HS-5 (cell line): Measurements from ENCODE around the gene KDM4B.

Experiments
- DNase-seq: peaks from one replicate; pipeline ENCODE4 v3.0.0-alpha.2; 2012; ENCODE audit warnings: low read depth

The KDM4B gene

DNA sequence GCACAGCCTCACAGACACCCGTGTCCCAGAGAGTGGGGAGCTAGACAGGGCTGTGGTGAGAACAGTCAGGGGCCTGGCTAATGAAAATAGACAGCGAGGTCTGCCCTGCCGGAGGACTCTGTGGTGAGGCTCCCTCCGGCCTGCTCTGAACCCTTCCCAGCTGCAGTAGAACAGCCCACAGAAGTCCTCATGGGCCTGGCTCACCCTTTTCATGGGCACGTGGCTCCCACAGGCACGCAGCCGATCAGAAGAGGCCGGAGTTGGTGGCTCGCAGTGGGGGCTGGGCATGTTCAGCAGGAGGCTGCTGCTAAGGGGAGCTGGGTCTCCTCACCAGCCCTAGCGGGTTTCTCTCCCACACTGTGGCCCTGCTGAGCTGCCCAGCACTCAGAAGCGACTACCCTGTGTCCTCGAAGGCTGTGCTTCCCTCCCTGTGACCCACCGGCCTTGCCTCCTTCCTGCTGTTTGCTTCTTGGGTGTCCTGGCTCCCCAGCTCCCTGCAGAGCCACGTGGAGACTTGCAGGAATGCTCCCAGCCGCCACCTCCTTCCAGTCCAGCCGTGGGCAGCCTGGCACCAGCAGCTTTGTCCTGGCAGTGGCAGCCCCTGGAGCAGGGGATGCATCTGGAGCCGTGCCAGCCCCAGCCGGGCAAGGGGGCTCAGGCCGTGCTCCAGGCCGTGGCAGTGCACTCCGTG lies 138.7 kb downstream of the KDM4B start:
- DNase-seq: no peak

DNA sequence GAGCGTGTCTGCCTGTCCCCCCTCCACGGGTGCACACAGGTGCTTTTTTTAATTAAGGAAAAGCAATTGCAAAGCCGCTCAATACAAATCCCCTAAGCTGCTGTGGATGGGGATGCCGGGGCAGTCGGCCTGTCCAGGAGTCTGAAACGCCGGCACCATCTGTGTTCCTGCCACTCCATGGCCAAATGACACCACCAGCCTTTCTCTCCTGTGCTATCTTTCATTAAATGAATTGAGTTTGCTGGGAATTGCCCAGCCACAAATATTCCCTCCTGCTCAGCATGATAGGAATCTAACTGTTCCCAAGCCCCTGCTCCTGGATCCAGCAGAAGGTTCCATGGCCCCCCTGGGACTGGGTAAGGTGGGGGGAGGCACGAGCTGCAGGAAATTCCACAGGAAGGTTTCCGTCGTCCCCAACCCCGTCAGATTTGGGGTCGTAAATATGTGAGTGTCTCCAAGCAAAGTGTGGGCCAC lies 139.2 kb downstream of the KDM4B start:
- no peak for DNase-seq

- no peak for DNase-seq
Observed at GRCh38 chr19:5108866-5109265, 140.0 kb downstream of the KDM4B start.

GRCh38 chr19:5109560-5109959 lies 140.6 kb downstream of the KDM4B start:
- DNase-seq: no peak

GRCh38 chr19:5110546-5110945 lies 141.6 kb downstream of the KDM4B start:
- no peak for DNase-seq

DNA sequence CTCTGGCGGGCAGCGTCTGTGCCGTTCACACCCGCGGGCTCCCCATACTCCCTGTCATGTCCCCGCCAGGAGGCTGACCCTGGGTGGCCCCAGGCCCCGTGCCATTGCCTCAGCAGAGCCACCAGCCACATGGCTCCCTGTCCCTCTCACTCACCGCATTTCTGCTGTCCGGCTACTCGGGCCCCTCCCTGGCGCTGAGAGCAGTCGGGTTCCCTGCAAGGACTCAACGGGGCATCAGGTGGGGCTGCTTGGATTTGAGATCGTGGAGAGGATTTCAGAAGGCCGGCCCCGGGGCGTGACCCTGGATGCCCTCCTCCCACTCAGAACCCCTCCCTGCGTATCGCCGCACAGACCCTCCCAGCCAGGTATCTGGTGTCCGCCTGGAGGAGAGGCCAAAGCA lies 142.1 kb downstream of the KDM4B start:
- DNase-seq: no peak

GRCh38 chr19:5112175-5112574 lies 143.3 kb downstream of the KDM4B start:
- DNase-seq: no peak

DNA sequence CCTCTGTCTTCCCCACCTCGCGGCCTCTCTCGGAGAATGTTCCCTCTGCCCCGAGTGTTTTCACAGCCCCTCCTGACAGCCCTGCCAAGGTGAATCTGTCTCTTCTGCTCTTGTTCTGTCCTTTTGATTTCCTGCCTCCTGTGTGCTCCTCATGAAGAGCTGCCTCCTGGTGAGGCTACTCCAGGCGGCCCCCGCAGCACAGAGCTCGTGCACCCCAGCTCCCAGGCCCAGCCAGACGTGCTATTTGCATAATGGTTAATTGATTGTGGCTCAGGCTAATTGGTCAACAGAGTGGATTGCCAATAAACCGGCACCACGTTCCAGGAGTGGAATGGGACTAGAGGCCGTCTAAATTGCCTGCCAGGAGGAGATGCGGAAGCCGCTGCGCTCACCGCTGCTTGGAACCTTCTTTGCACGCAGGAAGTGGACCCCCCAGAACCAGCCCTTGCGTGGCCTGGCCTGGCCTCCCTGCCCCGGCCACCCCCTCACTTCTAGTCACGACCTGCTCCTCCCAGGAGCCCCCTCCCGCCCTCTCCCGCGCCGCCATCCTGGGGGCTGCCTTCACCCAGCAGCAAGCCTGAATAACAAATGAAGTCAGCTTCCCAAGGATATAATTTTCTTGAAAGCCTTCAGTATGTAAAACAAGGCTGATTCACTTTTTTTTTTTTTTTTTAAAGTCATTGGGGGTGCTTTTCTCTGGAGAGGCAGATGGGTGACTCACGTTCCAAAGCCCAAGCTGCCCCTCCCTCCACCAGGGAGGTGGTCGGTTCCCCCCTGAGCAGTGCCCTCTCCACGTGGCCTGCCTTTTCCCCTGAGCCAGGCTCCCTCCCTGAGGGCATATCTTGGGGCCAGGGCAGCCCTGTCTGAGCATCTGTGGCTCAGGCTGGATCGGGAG lies 144.0 kb downstream of the KDM4B start:
- DNase-seq: no peak

GRCh38 chr19:5113633-5114586 lies 145.0 kb downstream of the KDM4B start:
- no peak for DNase-seq

DNA sequence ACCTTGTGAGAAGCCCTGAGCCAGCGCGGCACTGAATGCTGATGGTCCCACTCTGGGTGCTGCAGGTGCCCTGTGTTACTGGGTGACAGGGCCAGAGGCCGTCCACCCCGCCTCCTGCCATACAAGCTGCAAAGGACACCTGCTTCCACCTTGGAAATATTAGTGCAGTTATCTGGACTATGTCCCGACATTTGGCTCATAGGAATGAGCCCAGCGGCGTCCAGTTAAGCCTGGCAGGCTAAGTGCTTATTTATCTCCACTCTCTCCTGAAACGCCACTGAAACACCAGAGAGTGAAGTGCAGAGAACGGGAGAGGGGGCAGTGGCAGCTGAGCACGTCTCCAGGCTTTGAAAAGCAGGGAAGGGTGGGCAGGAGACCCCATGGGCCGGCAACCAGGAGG lies 145.8 kb downstream of the KDM4B start:
- no peak for DNase-seq

- no peak for DNase-seq
Observed at GRCh38 chr19:5115351-5115750, 146.4 kb downstream of the KDM4B start.

GRCh38 chr19:5115771-5116202 lies 146.9 kb downstream of the KDM4B start:
- no peak for DNase-seq

DNA sequence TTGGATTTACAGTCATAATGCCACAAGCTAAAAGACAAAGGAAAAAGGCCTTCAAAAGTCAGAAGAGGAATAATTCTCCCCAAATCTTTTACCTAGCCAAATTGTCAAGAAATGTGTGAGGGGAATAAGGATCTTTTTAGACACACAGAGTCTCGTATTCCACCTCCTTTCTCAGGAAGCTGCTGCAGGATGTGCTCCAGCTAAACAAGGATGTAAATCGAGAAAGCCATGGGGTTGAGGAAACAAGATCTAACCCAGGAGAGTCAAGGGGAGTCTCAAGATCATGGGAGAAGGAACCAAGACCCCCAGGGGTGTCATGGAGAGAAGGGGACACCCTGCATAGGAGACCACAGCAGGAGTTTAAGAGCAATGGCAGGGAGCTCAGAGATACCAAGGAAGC lies 147.4 kb downstream of the KDM4B start:
- no peak for DNase-seq

DNA sequence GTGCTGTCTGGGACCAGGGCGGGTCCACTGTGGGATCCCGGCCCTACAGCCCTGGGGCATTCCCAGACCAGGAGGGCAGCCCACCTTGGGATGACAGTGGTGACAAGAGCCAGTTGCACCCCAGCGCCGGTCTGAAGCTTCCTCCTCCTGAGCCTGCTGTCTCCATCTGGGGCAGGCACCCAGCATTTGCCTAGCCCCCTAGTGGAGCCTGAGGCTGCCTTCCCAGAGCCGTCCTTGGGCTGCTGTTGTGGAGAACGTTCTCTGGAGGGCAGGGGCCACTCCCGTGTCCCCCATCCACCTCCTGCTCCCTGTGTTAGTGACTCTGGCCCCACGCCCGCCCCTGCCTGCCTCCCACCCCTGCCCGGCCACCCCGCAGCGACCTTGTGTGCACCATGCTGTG lies 148.5 kb downstream of the KDM4B start:
- no peak for DNase-seq

DNA sequence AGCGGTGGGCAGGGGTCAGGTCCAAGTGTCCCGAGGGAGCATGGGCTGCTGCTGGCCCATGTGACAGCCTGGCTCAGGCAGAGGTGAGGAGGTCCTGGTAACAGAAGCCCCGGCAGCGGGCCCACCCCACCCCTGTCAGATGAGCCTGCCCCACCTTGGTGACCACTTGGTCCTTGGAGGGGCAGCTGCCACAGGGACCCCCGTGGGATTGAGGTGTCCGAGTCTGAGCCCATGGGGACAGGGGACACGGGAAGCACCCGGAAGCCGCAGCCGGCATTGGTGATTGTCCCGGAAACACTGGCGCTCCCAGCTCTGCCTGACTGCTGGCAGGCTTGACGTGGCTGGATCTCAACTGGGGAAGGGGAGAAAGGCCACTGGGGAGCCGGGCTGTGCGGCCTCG lies 149.1 kb downstream of the KDM4B start:
- DNase-seq: no peak

GRCh38 chr19:5119297-5119998 lies 150.5 kb downstream of the KDM4B start:
- no peak for DNase-seq

DNA sequence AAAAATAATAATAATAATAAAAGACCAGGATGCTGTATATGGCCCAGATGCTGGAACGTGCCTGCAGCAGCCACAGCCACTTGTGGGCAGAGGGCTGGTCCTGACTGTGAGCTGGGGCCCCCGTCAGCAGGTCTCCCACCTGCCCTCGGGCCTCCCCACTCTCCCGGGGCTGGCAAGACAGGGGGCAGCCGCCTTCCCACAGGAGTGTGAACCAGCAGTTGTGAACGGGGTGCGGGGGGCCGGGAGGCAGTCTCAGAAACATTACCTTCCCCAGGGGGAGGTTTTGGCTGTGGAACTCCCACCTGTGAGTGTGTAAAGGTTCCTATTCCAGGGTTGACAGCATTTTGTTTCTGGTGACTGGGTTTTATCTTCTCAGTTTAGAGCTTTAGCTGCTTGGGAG lies 151.4 kb downstream of the KDM4B start:
- DNase-seq: no peak

DNA sequence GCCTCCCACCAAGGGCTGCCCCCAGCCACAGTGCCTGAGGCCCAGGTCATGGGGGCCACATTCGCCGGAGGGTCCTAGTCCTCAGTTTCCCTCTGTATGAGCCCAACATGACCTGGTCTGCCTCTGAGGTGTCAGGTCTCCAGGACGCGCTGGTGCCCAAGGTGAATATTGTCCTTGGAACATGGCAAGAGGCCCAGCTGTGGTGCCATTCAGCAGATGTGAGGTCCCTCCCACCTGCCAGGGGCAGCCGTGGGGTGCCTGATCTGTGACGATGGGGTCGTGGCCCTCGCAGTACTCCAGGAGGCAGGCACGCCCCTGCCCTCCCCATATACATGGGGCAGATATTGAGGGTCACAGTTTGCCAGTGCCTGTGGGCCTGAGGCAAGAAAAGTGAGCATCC lies 151.9 kb downstream of the KDM4B start:
- no peak for DNase-seq

- no peak for DNase-seq
Observed at GRCh38 chr19:5121266-5122120, 152.6 kb downstream of the KDM4B start.

DNA sequence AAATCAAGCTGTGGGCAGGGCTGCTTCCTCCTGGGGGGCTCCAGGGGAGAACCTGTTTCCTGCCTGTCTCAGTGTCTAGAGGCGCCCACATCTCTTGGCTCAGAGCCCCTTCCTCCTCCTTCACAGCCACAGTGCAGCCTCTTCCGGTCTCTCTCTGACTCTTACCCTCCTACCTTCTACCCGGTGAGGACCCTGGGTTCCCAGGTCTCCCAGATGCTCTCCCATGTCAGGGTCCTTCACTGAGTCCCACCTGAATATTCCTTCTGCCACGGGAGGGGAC lies 153.1 kb downstream of the KDM4B start:
- DNase-seq: no peak
